OCI-LY7 (cell line): ENCODE data around the gene SRRM4.

ENCODE experiments used
- CTCF ChIP-seq: fragments of 200-600 bp; sonication (generic); conservative IDR thresholded peaks from 2 replicates; pipeline ENCODE4 v1.5.1; 2014; ENCODE audit warnings: mild to moderate bottlenecking, antibody characterized with exemption, low read length, moderate library complexity, mixed read lengths
- EZH2phosphoT487 ChIP-seq: fragments of 200-600 bp; sonication (generic); IDR thresholded peaks from 2 replicates; pipeline ENCODE4 v1.6.1; 2018; ENCODE audit warnings: low read depth, borderline replicate concordance, mild to moderate bottlenecking, mixed run types, antibody characterized with exemption, low read length, moderate library complexity, mixed read lengths

- TF ChIP-seq CTCF (no peak), EZH2phosphoT487 (no peak)
These were observed 119.6 kb downstream of the SRRM4 start for GRCh38 chr12:119100933-119101332.
